Esophagus squamous epithelium (tissue), 4 donors: ENCODE data around the gene TRIM10.

Experiments
- CTCF ChIP-seq, 6 experiments: fragments of 450-650 bp in 4 of 6; fragments of 200-600 bp in 2 of 6; sonication (generic) in 2 of 6; IDR thresholded peaks; one replicate each; pipeline ENCODE4 v1.5.1; 2016 to 2019; ENCODE audit warnings: antibody characterized with exemption in 6 of 6, mild to moderate bottlenecking in 4 of 6, moderate library complexity in 4 of 6
- POLR2A ChIP-seq, 4 donors: fragments of 450-650 bp; IDR thresholded peaks; one replicate each; pipeline ENCODE4 v1.6.1; 2017; ENCODE audit warnings: antibody characterized with exemption in 4 of 4, mild to moderate bottlenecking in 4 of 4, moderate library complexity in 3 of 4

- no peak for TF ChIP-seq CTCF (IDR thresholded peaks at IDR 0.05)
- TF ChIP-seq POLR2A (IDR thresholded peaks at IDR 0.05) = no peak
These were observed 46.7 kb upstream of the TRIM10 start for GRCh38 chr6:30207619-30208295.
